ENCODE data around the gene C5orf52. TPM values are rescaled to one million over a fixed set of nuclear protein-coding genes. Genes with fewer than 3 reads are reported as not detected.

Gene C5orf52
- total and polyA plus RNA-seq, 2 experiments from 2014 or later, result not detected

GRCh38 chr5:157650991-157651611 is 20.2 kb upstream of the C5orf52 start:
- Histone ChIP-seq H3F3A (replicated peaks; ENCODE audit: low read depth) (0 out of 2 replicates have a peak, but pooled peaks cover 6% of the 10 kb centered on the region), H4K20me1 (replicated peaks; ENCODE audit: insufficient read depth) (no peaks in the 10 kb centered on the region), H3K9me2 (ENCODE audit: insufficient read depth) (0 out of 2 replicates have a peak, but pooled peaks cover 4% of the 10 kb centered on the region), H3K4me2 (peak overlapping the region; percentile 75), H3K36me3 (ENCODE audit: insufficient read depth) (no peaks in the 10 kb centered on the region; the same call in 1 of the 2 replicates), H3K4me3 (peak overlapping the region; percentile 55; the same call in 1 of the 2 replicates), H3K27me3 (ENCODE audit: insufficient read depth) (peaks cover 26% of the 10 kb centered on the region), H3K27ac (ENCODE audit: low read depth) (no peak overlapping the region), H3K79me2 (replicated peaks; ENCODE audit: insufficient read depth) (no peaks in the 10 kb centered on the region), H3K4me1 (ENCODE audit: insufficient read depth) (no peaks in the 10 kb centered on the region), H2AFZ (peak overlapping the region; percentile 78)
- ATAC-seq (no peak; the same call in 1 of the 3 replicates), DNase-seq (ENCODE audit: low spot score) (no peak)
- Mint-ChIP-seq H3K27me3 (ENCODE audit: insufficient read depth, low read depth, poor library complexity) (peaks cover 14% of the 10 kb centered on the region), H3K9me3 (peaks cover 33% of the 10 kb centered on the region), H3K4me3 (no peak overlapping the region; the same call in 2 of the 3 replicates), H3K36me3 (ENCODE audit: low read depth) (peaks cover 14% of the 10 kb centered on the region), H3K27ac (no peak overlapping the region), H3K4me1 (no peaks in the 10 kb centered on the region; the same call in 2 of the 3 replicates)
- TF ChIP-seq, protein P1, sequence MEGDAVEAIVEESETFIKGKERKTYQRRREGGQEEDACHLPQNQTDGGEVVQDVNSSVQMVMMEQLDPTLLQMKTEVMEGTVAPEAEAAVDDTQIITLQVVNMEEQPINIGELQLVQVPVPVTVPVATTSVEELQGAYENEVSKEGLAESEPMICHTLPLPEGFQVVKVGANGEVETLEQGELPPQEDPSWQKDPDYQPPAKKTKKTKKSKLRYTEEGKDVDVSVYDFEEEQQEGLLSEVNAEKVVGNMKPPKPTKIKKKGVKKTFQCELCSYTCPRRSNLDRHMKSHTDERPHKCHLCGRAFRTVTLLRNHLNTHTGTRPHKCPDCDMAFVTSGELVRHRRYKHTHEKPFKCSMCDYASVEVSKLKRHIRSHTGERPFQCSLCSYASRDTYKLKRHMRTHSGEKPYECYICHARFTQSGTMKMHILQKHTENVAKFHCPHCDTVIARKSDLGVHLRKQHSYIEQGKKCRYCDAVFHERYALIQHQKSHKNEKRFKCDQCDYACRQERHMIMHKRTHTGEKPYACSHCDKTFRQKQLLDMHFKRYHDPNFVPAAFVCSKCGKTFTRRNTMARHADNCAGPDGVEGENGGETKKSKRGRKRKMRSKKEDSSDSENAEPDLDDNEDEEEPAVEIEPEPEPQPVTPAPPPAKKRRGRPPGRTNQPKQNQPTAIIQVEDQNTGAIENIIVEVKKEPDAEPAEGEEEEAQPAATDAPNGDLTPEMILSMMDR (conservative IDR thresholded peaks at IDR 0.05; ENCODE audit: low read depth in 2 of 2), result no peak
- TF ChIP-seq ZNF462 (CRISPR knock-in tag; IDR thresholded peaks at IDR 0.05), result no peak

Measured in GM23338 (cell line).